ENCODE measurements around the gene RND1.
A peak's percentile ranks its signal among the peaks of the same experiment; 100 is the strongest.
"Not testable (repeated sequence)": the region's sequence is repeated elsewhere in the genome, so short reads cannot be mapped to it uniquely, and the experiment has no call there.

Gene RND1

GRCh38 chr12:48865281-48866051, at the start of gene RND1:
RND1 (minus strand) TSS chr12:48865870; CDS start chr12:48865767, 103 bp downstream.
- DNase-seq (ENCODE audit: low read depth), result no peak

GRCh38 chr12:48910196-48910595, 44.5 kb upstream of the RND1 start:
- no peak for DNase-seq (ENCODE audit: low read depth)

GRCh38 chr12:48909698-48910097, 44.0 kb upstream of the RND1 start:
- not testable (repeated sequence) for DNase-seq (ENCODE audit: low read depth)

GRCh38 chr12:48907245-48907644, 41.6 kb upstream of the RND1 start:
- no peak for DNase-seq (ENCODE audit: low read depth)

GRCh38 chr12:48903982-48904411, 38.3 kb upstream of the RND1 start:
- DNase-seq (ENCODE audit: low read depth), result peak; percentile 66

GRCh38 chr12:48903363-48903981, 37.8 kb upstream of the RND1 start:
- DNase-seq (ENCODE audit: low read depth), result no peak

GRCh38 chr12:48901278-48901677, 35.6 kb upstream of the RND1 start:
- DNase-seq (ENCODE audit: low read depth), result no peak

- no peak for DNase-seq (ENCODE audit: low read depth)
Observed at GRCh38 chr12:48899651-48900050, 34.0 kb upstream of the RND1 start.

- DNase-seq (ENCODE audit: low read depth), result no peak
Observed at GRCh38 chr12:48894271-48894670, 28.6 kb upstream of the RND1 start.

GRCh38 chr12:48890657-48891418, 25.2 kb upstream of the RND1 start:
- peak; percentile 38 for DNase-seq (ENCODE audit: low read depth)

GRCh38 chr12:48889679-48890078, 24.0 kb upstream of the RND1 start:
- DNase-seq (ENCODE audit: low read depth), result no peak

- no peak for DNase-seq (ENCODE audit: low read depth)
Observed at GRCh38 chr12:48883305-48884161, 17.9 kb upstream of the RND1 start.

GRCh38 chr12:48882972-48883304, 17.3 kb upstream of the RND1 start:
- DNase-seq (ENCODE audit: low read depth), result no peak

- DNase-seq (ENCODE audit: low read depth), result no peak
Observed at GRCh38 chr12:48882315-48882687, 16.6 kb upstream of the RND1 start.

GRCh38 chr12:48881686-48882314, 16.1 kb upstream of the RND1 start:
- no peak for DNase-seq (ENCODE audit: low read depth)

- DNase-seq (ENCODE audit: low read depth), result no peak
Observed at GRCh38 chr12:48880647-48881046, 15.0 kb upstream of the RND1 start.

- no peak for DNase-seq (ENCODE audit: low read depth)
Observed at GRCh38 chr12:48878548-48878947, 12.9 kb upstream of the RND1 start.

GRCh38 chr12:48875944-48876515, 10.4 kb upstream of the RND1 start:
- DNase-seq (ENCODE audit: low read depth), result no peak

GRCh38 chr12:48873534-48873933, 7.9 kb upstream of the RND1 start:
- DNase-seq (ENCODE audit: low read depth), result not testable (repeated sequence)

GRCh38 chr12:48873096-48873495, 7.4 kb upstream of the RND1 start:
- DNase-seq (ENCODE audit: low read depth), result no peak

GRCh38 chr12:48869191-48869590, 3.5 kb upstream of the RND1 start:
- no peak for DNase-seq (ENCODE audit: low read depth)

Measured in CMK (cell line).